NCI-H128 (cell line): Measurements from ENCODE around the gene KIAA1191.

Experiments used
- DNase-seq: peaks from one replicate; lab custom pipeline; 2025; ENCODE audit not compliant: unreplicated experiment; lab: John Stamatoyannopoulos, UW

The KIAA1191 gene

DNA sequence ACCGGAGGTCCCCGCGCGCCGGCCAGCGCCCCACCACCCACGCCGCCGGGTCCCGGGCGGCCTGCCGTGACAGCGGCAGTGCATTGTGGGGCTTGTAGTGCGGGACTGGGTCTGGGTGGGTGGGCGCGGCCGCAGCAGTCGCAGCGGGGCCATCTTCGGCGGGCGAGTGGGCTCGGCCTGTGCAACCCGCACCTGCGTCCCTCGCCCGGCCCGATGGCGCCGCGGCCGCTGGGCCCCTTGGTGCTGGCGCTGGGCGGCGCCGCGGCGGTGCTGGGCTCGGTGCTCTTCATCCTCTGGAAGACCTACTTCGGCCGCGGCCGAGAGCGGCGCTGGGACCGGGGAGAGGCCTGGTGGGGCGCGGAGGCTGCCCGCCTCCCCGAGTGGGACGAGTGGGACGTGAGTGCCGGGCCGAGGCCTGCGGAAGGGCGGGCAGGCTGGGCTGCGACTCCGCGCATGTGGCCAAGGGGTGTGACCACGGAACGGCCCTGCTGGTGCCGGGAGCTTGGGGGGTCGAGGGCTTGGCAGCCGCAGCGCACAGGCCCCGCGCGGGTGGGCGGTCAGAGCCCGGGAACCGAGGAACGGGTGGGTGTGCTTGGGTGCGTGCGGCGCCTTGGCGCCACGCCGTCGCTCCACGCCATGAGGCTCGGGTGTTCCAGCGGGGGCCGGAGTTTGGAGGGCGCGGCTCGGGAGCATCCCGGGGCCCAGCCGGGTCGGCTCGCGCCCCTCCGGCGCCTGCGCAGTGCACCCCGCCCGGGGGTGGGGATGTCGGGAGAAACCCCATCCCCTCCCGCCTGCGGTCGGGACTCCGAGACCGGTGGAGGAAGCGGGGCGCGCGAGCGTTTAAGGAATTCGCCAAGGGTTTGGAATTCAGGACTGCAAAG lies 4.0 kb upstream of the KIAA1191 start, which contains the start of gene ARL10:
Gene ARL10 (plus strand): TSS at position 137 of the 881 bp plus-strand sequence. CDS start 77 bp downstream, at position 214.
- DNase-seq, result no peak

DNA sequence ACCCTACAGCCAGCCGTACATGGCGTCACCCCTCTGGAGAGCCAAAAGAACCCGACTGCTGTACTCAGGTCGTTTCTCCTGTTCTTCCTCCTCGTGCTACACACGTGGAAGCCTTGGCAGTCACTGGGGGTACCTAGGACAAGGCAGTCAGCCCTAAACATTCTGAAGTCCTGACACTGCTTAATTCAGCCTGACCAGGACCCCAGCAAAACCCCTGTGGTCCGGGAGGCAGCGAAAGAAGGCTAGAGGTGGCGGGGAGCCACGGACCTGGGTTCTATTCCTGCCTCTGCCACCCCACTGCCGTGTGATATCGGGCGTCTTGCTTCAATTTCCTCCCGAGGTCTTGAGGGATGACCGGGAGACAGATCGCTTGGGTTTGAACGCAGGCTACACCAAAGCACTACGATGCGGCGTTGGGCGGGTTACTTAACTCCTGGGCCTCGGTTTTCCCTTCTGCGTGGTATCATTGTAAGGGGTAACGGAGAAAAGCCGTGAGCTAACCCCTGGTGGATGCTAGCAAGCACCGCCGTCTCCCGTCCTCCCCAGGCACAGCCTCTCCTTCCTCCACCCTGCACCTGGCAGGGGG lies 3.3 kb upstream of the KIAA1191 start:
- no peak for DNase-seq

DNA sequence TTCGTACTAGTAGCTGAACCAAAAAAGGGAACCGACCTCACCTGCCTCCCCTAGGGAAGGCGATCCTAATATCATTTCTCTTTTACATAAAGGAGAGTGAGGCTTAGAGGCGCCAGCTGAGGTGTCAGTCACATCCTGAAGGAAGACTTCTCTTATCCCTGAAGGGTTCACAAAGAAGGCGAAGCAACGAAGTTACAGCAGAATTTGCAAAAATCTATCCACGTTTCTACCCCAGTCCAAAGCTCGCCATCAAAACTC lies 598 bp upstream of the KIAA1191 start:
- no peak for DNase-seq

DNA sequence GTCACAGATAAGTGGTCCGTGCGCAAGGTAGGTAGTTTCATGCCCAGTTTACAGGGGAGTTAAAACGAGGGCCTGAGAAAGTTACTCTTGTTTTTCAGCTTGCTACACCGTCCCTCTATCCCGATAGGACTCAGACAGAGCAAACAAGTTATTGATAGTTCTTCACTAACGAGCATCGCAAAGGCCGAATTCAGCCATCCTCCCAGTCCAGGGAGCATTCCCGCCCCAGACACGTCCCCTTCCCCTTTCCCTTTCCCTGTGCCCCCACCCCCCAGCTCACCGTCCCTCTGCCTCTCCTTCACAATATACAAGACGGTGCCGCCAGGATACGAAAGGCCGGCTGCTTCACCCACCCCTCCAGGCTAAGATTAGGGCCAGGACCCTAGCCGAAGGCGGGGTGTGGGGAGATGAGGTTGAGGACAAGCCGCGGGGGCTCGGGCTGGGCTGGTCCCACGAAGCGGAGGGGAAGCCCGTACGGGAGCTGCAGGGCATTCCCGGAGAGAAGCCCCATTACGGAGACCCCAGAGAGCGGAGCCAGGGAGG lies 599 bp downstream of the KIAA1191 start:
- DNase-seq, result no peak

DNA sequence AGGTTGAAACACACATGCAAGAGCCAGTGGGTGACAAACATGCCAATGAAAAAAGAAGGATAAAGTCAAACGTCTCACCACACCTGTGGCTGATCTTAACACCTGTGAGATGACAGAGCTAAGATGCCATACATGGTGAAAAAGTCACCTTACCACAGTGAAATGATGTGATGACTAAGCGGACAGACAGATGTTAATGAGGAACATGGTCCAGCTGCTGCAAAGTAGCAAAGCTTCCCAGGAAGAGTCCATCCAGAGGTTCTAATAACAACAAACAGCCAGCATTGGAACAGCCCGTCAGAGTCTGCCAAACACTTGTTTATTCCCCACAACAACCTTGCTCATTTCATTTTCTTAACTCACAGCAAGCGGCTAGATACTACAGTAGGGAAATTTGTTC lies 1.9 kb downstream of the KIAA1191 start:
- DNase-seq, result no peak

DNA sequence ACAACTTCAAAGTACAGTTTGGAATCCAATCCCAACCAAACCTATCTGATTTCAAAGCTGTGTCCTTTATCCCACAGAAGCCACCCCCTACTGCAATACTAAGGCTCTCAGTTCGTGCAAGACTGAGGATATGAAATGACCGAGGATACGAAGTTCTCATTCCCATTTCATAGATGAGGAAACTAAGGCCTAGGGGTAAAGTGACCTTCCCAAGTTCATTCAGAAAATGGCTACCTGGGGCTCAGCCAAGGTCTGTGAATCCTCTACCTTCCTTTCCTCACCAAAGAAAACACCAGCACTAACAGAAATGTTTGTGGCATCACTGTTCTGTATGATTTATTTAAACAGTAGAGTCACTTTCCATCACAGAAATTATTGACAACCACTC lies 5.4 kb downstream of the KIAA1191 start:
- no peak for DNase-seq

DNA sequence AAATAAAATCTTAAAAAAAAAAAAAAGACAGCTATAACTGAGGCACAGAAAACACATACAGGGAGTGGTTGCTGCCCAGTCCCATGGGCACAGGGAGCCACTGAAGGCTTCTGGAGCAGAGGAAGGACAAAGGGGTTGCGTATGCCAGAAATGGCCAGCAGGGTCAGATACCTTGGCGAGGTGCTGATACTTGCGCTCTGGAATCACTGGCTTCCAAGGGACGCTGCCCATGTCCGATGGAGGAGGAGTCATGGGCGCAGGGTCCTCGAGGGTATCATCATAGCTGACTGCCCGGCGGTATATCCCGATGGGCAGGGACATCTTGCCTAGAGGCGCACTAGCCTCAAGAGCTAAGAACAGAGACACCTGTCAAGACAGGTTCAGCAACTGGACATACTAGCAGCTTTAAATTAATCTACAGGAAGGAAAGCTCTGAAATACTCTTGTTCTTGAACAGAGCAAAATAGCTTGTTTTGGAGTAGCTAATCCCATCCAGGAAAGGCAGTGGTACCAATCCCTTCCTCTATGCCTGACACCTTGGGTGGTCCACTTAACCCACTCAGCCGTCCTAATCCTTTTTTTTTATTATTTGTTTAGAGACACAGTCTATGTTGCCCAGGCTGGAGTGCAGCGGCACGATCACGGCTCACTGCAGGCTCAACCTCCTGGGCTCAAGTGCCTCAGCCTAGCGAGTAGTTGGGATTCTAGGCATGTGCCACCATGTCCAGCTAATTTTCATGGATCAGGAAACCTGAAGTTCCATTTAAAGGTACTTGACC lies 6.0 kb downstream of the KIAA1191 start:
- DNase-seq, result no peak

DNA sequence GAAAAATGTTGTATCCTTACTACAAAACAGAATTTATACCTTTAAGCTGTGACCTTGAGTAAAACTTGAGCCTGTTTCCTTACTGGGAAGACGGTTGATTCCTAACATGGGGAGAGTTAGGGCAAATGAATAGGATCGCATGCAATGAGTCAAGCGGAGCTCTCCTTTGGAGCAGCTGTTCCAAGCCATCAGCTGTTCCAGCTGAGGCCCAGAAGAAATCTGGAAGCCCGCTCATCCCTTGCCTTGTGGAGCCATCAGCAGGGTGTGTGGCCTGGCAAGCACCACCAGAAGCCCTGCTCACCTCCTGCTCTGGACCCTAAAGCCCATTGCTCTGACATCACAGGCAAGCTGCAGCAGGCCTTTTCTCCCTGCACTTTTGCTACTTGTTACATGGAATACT lies 8.0 kb downstream of the KIAA1191 start:
- DNase-seq, result no peak

DNA sequence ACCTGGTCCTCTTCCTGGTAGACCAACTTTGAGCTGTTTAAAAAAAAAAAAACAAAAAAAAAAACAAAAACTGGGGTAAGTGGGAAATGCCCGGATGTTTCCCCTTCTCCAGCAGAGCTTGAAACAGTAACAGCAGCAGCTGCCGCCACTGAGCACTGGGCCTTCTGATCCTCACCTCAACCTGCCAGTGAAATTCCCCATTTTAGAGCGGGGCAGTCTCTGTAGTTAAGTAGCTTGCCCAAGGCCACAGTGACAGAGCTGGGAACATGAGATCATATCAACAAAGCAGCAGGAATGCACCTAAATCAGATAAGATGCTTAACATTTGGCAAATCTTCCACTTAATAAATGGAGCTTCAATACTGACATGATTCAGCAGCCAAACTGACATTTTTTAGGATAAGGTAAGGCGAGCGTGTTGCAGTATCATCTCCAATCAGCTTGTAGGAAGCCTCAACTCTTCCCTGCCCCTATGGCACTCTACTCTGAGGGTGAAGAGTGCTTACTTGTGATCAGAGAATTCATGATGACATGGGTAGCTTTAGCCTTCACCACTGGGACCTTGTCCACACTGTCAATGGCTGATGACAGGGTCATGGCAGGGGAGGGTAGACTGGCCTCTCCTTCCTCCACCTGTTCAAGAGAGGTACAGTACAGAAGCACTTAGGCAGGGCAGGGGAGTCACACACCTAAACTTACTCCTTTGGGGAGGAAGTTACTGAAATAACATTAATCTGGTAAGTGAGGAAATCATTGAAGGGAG lies 9.3 kb downstream of the KIAA1191 start:
- no peak for DNase-seq

DNA sequence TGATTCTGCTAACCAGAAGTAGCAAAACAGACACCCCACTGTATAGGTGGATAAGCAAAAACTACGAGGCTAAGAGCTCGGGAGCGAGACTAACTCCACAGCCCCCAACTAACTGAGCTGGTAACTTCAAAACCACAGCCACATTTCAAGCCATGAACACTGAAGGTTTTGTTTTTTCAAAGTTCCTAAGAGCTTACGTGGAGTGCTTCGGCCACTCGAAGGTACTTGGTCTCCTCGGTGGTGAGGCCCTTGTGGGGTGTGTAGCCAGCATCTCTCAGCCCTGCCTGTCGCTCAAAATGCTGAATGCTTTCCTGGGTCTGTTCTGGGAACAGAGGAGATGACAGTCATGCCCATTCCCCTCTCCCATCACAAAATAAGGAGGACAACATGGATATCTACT lies 11.1 kb downstream of the KIAA1191 start:
- DNase-seq, result no peak

DNA sequence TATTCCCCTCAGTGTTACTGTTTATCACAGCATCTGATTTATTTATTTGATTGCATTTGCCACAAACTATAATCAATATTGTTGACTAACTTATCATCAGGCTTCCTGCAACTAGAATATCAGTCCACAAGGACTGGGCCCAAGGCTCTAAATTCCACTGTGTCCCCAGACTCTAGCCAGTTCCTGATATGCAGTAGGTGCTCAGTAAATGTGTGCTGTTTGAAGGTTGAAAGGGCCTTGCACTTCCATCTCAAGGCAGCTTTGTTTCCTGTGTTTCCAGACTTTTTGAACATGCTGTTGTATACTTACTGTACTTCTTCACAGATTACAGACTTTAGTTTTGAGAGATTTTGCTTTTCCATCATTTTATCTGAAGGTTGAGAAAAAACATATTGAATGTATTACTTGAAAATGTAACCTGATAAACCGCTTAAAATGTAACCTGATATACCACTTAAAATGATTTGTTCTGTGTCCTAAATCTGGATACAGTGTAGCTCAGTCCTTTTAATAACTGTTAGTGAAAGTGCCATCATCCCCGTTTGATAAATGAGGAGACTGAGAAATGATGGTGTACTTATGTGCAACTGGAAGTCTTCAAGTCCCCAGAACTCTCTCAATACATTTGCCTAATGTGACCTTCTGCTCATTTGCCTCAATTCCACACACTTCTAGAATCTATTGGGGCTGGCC lies 18.7 kb downstream of the KIAA1191 start:
- no peak for DNase-seq

DNA sequence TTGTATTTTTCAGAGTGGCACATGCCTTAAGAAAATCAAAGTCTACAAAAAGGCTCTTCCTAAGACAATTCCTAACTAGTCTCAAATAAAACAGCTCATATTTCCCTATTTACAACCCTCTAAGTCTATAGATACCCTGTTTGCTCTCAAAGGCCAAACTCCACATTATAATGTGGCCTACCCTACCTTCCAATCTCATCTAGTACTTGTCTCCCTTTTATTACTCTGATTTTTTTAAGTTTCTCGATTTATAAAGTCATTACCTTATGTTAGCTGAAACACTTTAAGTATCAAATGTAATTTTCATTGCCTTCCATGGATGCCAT lies 19.4 kb downstream of the KIAA1191 start:
- no peak for DNase-seq

DNA sequence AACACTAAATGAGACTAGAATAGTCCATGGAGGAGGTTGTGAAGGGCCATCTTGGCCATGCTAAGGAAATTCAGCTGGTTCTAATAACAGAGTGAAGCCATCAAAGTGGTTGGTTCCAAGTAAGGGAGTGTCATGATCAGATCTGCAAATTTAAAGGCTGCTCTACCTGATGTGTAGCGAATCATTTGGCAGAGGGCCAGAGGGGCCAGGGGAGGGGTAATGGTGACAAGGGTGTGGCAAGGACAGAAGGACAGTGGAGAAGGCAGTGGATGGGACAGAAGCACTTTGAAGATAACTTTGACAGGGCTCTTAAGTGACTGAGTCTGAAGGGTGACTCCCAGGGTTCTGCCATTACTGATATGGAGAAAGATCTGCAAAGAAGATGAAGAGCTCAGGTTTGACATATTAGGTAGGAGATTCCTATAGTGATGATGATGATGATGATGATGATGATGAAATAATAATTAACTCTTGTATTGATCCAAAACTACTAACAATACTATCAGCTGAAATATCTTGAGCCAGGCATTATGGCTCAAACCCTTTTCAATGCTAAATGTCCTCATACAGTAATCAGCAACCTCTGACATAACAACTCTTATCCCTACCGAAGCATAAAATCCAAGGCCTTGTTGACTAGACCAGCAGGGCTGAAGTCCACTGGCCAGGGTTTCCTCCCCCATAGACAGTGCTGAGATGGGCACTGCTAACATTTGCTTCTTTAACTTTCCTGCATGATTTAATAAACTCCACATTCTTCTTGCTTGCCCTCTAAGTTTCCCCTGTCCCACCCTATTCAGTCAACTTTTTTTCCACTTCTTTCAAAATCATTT lies 20.0 kb downstream of the KIAA1191 start:
- DNase-seq, result no peak

DNA sequence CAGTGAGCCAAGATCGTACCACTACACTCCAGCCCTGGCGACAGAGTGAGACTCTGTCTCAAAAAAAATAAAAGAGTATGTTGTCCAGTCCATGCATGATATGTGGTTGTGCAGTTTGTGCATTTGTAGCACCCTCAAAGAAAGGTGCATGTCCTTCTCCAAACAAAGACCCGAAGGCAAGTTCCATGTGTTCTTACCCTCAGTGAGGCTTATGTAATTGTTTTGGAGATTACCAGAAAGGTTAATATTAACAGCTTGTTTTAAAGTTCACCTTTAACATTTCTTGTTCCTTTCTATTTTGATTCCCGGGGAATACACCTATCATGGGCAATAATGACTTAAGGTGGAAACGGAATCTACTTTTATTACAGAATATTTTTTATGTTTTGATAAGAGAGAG lies 22.3 kb downstream of the KIAA1191 start:
- DNase-seq, result no peak

DNA sequence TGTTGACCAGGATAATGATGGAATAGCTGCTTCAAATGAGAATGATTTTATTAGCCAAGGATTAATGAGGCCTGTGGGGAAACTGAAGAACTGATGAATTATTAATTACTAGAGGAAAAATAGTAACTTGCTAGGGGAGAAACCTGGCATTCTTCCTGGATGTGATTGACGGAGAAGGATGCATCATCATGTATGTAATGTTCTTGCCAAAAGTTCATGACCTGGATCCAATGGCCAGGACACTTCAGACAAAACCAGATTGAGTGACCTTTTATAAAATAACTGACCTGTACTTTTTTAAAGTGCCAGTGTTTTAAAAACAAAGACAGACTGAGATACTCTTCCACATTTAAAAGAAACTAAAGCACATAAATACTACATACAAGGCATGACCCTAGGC lies 23.7 kb downstream of the KIAA1191 start:
- DNase-seq, result no peak

DNA sequence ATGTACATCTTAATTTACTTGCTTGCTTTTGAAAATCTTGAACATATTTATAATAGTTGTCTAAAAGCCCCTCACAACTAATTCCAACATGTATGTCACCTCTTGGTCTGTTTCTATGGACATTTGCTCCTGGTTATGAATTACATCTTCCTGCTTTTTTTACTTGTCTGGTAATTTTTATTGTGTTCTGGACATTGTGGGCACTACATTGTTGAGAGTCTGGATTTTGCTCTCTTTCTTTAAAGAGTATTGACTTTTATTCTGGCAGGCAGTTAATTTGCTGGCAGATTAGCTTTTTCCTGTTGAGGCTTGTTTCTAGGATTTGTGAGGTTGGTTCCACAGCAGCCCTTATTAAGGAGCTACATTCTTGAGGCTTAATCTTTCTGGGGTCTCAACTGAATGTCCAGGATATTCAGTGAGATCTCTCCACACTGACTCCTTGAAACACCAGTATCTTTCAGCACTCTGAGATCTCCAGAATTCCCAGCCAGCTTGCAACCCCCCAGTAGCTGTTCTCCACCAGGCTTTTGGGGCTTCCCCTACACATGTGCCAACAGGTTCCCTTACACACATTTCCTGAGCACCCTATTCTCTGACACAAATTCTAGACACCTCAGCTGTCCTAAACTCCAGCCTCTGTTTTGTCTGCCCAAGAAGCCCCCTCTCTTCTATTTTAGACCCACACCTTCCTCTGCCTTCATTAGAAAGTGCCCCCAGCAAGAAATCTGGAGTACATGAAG lies 27.4 kb downstream of the KIAA1191 start:
- no peak for DNase-seq

DNA sequence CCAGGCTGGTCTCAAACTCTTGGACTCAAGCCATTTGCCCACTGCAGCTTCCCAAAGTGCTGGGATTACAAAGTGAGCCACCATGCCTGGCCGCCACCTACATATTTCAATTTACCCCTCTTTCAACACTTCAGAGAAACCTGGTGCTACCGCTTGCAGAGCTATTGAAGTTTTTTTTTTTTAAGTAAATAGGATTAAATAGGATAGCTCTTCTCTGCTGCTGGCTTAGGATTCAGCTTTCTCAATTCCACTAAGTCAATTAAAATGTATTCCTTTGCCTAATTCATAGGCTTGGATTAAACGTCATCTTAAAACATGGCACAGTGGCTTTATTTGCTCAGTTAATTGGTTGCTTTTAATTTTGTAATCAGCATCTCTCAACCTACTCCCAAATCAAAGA lies 41.0 kb downstream of the KIAA1191 start:
- no peak for DNase-seq

DNA sequence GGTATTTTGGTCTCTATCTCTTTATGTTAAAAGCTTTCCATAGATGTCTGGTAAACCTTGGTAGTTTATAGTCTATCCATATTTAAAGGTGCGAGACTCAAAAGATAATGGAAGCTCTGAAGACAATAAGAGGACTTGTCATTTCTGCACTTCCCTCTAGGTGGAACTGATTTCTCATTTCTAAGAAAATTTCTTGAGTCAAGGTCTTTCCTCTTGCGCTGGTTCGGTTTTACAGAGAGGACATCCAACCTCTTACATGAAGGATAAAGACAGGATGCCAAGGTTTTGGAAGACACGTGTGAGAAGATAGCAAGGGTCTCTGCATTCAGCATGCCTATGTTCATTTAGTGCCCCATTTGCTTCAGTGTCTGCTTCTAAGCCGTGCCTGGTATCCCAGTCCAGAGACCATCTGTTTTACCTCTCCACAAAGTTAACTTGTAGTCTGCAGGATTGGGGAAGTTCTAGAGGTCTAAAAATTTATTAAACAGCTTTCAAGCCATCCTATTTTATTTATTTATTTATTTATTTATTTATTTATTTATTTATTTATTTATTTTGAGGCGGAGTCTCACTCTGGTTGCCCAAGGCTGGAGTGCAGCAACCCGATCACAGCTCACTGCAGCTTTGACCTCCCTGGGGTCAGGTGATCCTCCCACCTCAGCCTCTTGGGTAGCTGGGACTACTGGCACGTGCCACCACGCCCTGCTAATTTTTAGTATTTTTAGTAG lies 41.6 kb downstream of the KIAA1191 start:
- no peak for DNase-seq
